NCI-H524 treated with DMSO at 0.1 percent for 48 hours (cell line): Measurements from ENCODE around the gene UBR1.
"Not testable (repeated sequence)": the region's sequence is repeated elsewhere in the genome, so short reads cannot be mapped to it uniquely, and the experiment has no call there.

Experiments used
- DNase-seq: peaks from one replicate; lab custom pipeline; 2025; lab: John Stamatoyannopoulos, UW

The UBR1 gene

GRCh38 chr15:43105778-43106485 lies at the start of gene UBR1:
TSS of gene UBR1 (minus strand) at chr15:43106038. CDS start at chr15:43106022, 16 bp downstream.
- DNase-seq: peak; percentile 76

- no peak for DNase-seq
Measured at GRCh38 chr15:43153269-43153668, 47.4 kb upstream of the UBR1 start.

DNA sequence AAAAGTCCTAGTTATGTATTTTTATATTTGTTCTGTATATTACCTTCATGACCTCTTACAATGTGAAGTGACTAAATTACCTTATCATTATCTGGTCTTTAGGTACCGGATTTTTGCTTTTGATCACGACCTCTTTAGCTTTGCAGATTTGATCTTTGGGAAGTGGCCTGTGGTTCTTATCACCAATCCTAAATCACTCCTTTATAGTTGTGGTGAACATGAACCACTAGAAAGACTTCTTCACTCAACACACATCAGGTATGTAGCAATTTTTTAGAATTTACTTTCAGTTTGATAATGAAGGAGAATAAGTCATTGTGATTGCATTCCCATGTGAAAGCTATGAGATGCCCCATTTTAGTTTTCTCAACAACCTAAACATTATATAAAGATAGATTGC lies 45.9 kb upstream of the UBR1 start:
- DNase-seq: no peak

DNA sequence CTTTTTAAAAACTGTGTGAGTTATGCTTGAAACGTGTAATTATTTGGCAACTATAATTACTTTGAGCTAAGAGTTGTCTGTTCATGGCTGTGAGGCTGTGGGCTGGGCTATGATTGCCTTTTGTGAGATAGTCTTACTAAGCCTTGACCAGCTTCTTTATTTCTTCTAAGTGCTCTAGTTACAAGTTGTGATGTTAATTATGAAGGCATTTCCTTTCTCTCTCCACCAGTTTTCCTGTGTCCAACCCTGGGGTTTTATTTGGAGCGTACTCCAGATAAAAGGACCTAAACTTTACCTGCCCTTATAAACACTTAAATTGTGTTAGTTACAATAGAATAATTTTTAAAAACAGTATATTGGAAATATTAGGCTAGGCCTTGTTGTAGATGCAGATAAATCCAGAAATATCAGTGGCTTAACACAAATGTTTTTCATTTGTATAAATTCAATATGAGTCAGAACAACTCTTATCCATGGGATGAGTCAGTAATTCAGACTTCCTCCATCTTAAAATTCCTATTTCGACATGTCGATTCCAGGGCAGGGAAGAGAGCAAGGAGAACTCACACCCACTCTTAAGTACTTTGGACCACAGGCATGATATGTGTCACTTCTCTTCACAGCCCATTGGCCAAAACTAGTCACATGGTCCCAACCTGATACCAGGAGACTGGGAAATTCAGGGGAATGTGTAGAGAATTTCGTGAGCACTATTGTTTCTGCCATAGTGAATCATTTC lies 44.5 kb upstream of the UBR1 start:
- no peak for DNase-seq

- no peak for DNase-seq
Measured at GRCh38 chr15:43146184-43146583, 40.3 kb upstream of the UBR1 start.

DNA sequence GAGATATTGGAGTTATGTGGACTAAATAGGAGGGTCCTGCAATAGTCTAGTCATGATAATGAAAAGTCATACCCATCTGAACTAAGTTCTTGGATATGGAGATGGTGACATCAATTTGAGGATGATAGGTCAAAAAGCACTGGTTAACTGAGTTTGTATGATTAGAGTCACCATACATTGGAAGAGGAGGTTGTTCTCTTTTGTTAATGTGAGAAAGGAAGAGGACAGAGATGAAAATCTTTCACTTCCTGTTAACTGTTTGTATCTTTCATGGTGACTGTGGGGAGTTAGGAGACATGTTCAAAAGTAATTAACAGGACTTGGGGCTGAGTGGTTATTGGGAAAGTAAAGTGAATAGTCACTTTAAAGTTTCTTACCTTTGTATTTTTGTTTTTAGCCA lies 38.7 kb upstream of the UBR1 start:
- no peak for DNase-seq

- no peak for DNase-seq
Measured at GRCh38 chr15:43143203-43143941, 37.5 kb upstream of the UBR1 start.

DNA sequence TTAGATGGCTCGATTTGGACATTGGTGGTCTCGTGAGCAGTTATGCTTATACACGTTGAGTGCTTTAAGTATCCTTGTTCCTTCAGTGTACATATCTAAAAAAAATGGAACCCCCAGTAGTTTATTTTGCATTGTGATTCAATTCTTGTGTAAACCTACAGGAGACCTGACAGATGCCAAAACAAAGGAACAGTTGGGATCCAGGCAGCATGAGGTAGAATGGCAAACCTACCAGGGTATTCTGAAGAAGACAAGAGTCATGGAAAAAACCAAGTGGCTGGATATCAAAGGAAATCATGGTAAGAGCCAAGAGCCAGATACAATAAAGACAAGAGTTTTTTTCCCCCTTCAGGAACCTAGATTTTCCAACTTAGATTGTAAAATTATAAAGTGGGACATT lies 29.5 kb upstream of the UBR1 start:
- DNase-seq: no peak

GRCh38 chr15:43134157-43134635 lies 28.4 kb upstream of the UBR1 start:
- no peak for DNase-seq

GRCh38 chr15:43133430-43134156 lies 27.8 kb upstream of the UBR1 start, which contains the start of gene TMEM62:
TSS of gene TMEM62 (plus strand) at chr15:43133586. CDS start at chr15:43133803, 217 bp downstream.
- peak; percentile 31 for DNase-seq

GRCh38 chr15:43132830-43133429 lies 27.1 kb upstream of the UBR1 start:
- no peak for DNase-seq

DNA sequence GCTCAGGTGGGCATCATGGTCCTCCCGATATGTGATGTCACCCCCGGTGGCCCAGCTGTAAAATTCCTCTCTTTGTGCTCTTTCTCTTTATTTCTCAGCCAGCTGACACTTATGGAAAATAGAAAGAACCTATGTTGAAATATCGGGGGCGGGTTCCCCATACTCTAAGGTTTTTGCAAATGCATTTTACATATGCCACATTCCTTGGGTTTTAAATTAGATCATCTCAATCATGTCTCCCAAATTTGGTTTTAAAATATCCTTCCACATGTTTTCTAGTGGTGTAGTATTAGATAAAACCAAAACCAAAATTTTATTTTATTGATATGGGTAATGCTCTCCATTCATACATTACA lies 23.1 kb upstream of the UBR1 start:
- DNase-seq: no peak

- DNase-seq: not testable (repeated sequence)
Measured at GRCh38 chr15:43128174-43128979, 22.5 kb upstream of the UBR1 start.

- DNase-seq: no peak
Measured at GRCh38 chr15:43127752-43128151, 21.9 kb upstream of the UBR1 start.

GRCh38 chr15:43126356-43126755 lies 20.5 kb upstream of the UBR1 start:
- DNase-seq: no peak

DNA sequence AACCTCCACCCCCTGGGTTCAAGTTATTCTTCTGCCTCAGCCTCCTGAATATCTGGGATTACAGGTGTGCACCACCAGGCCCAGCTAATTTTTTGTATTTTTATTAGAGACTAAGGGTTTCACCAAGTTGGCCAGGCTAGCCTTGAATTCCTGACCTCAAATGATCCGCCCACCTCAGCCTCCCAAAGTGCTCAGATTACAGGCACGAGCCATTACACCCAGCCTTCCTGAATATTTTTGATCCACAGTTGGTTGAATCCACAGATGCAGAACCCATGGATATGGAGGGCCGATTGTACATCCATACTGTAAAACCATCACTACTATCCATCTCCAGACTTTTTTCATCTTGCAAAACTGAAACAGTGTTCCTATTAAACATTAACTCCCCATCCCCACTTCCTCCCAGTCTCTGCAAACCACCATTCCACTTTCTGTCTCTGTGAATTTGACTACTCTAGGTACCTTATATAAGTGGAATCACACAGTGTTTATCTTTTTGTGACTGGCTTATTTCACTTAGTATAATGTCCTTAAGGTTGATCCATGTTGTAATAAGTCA lies 19.3 kb upstream of the UBR1 start:
- no peak for DNase-seq

GRCh38 chr15:43121863-43122262 lies 16.0 kb upstream of the UBR1 start:
- DNase-seq: no peak

DNA sequence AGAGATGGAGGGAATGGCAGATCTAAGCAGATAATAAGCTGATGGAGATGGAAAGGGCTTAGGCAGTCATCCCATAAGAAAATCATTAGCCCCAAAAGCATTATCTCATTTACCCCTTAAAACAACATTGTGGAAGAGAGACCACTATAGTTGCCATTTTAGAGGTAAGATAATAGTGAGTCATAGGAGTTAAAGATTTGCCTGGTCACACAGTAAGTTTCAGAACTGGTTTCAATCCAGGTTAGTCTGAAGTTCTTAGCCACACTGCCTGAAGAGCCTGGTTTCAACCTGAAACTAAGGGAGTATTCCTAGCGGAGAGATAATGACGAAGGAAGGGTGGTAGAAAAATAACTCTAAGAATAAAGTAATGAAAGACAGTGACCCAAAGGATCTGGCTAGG lies 13.0 kb upstream of the UBR1 start:
- no peak for DNase-seq

GRCh38 chr15:43118286-43118685 lies 12.4 kb upstream of the UBR1 start:
- no peak for DNase-seq

DNA sequence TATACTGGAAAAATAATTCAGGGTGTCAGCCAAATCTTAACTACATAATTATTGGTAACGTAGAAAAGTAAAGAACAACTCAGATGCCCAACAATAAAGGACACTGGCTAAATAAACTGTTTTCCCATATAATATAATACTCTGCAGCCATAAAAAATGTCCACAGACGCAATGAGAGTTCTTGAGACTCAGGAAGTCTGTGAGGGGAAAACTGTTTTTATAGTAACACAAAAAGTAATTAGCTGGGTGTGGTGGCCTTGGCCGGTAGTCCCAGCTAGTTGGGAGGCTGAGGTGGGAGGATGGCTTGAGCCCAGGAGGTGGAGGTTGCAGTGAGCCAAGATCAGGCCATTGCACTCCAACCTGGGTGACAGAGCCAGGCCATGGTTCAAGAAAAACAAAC lies 5.5 kb upstream of the UBR1 start:
- no peak for DNase-seq
